Activated CD8-positive, alpha-beta T cell treated with anti-CD3 and anti-CD28 coated beads for 36 hours (primary cell): ENCODE measurements around the gene NKAIN2. TPM values are rescaled to one million over a fixed set of nuclear protein-coding genes. Genes with fewer than 3 reads are reported as not detected.

Source experiments
- ATAC-seq: fragments of 200-7000 bp; cut with Tn5 transposase; one replicate; pipeline ENCODE4 v1.10.0; 2021; ENCODE audit warnings: mild to moderate bottlenecking, moderate library complexity
- CTCF ChIA-PET: fragments of 350-600 bp; sonication (Branson Sonifier 250); formaldehyde crosslinking; loops from one replicate; lab custom pipeline; 2021; ENCODE audit warnings: antibody characterized with exemption; lab: Charles Lee
- POLR2A ChIA-PET: fragments of 350-600 bp; sonication (Branson Sonifier 250); formaldehyde crosslinking; loops from one replicate; lab custom pipeline; 2021; ENCODE audit warnings: antibody characterized with exemption; lab: Charles Lee
- DNase-seq: peaks from one replicate; pipeline ENCODE4 v3.0.0-alpha.2; 2020
- H3K27ac Mint-ChIP-seq: one replicate; pipeline ENCODE4 v1.8.0; 2021; ENCODE audit warnings: mild to moderate bottlenecking, mixed read lengths
- H3K27me3 Mint-ChIP-seq: one replicate; pipeline ENCODE4 v1.8.0; 2021; ENCODE audit warnings: mixed read lengths
- H3K36me3 Mint-ChIP-seq: one replicate; pipeline ENCODE4 v1.8.0; 2021; ENCODE audit warnings: low read depth, mixed read lengths
- H3K4me1 Mint-ChIP-seq: one replicate; pipeline ENCODE4 v1.8.0; 2021; ENCODE audit warnings: low read depth, mixed read lengths
- H3K4me3 Mint-ChIP-seq: one replicate; pipeline ENCODE4 v1.8.0; 2021; ENCODE audit warnings: mild to moderate bottlenecking, moderate library complexity, mixed read lengths
- H3K9me3 Mint-ChIP-seq: one replicate; pipeline ENCODE4 v1.8.0; 2021; ENCODE audit warnings: mixed read lengths
- CTCF ChIP-seq: fragments of 200-600 bp; IDR thresholded peaks from one replicate; pipeline ENCODE4 v1.8.0; 2022; ENCODE audit warnings: antibody characterized with exemption, mild to moderate bottlenecking
- intact Hi-C: fragments of 100-400 bp; cut with micrococcal nuclease; formaldehyde crosslinking; loops from one replicate; pipeline ENCODE4 v1.10.0; 2022
- total RNA-seq, 2 experiments: library from RNA; stranded (reverse); gene quantifications; one replicate each; pipeline ENCODE4 v1.2.3, GENCODE V29; 2021

The NKAIN2 gene
- total RNA-seq, 2 experiments from 2014 or later = not detected

- ChIA-PET CTCF (no interaction called here), POLR2A (no interaction called here)
These were observed 995.4 kb downstream of the NKAIN2 start for GRCh38 chr6:124798942-124799496.

DNA sequence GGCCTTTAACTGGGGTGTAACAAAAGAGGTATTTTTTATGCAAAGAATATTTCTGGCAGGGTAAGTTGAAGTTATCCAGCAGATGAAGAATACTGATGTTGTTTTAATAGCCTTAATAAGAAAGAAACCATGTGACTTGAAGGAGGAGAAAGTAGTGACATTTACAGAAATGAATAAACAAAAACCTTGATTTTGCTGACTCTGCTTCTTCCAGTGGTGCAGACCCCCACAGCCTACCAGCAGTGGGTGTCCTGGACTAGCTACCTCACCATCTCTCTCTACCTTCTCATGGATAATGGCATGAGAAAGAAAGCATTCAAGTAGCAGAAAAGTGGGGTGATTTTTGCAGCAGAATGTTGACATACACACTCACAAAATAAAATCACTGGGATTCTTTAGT is 996.0 kb downstream of the NKAIN2 start:
- no peak overlapping the region for H3K27ac Mint-ChIP-seq
- no peaks in the 10 kb centered on the region for H3K9me3 Mint-ChIP-seq
- ATAC-seq = no peak
- no peak overlapping the region for H3K4me3 Mint-ChIP-seq
- no peaks in the 10 kb centered on the region for H3K27me3 Mint-ChIP-seq
- DNase-seq = no peak
- TF ChIP-seq CTCF = no peak
- no peaks in the 10 kb centered on the region for H3K36me3 Mint-ChIP-seq
- ChIA-PET POLR2A (no interaction called here), CTCF (no interaction called here)
- intact Hi-C loops = no loop called here
- H3K4me1 Mint-ChIP-seq = no peaks in the 10 kb centered on the region

More at GRCh38 chr6:124798942-124799496, 995.4 kb downstream of the NKAIN2 start:
- DNase-seq = no peak
- H3K4me3 Mint-ChIP-seq = no peak overlapping the region
- H3K36me3 Mint-ChIP-seq = no peaks in the 10 kb centered on the region
- intact Hi-C loops = no loop called here
- no peak overlapping the region for H3K27ac Mint-ChIP-seq
- no peak for ATAC-seq
- no peaks in the 10 kb centered on the region for H3K4me1 Mint-ChIP-seq
- TF ChIP-seq CTCF = no peak
- no peaks in the 10 kb centered on the region for H3K27me3 Mint-ChIP-seq
- H3K9me3 Mint-ChIP-seq = no peaks in the 10 kb centered on the region

- no peak for TF ChIP-seq CTCF
- Mint-ChIP-seq H3K9me3 (no peaks in the 10 kb centered on the region), H3K4me3 (no peak overlapping the region), H3K4me1 (no peaks in the 10 kb centered on the region), H3K27ac (no peak overlapping the region), H3K27me3 (no peaks in the 10 kb centered on the region), H3K36me3 (no peaks in the 10 kb centered on the region)
- ATAC-seq = no peak
- POLR2A ChIA-PET = no interaction called here
- intact Hi-C loops = no loop called here
- DNase-seq = no peak
- CTCF ChIA-PET = no interaction called here
These were observed 996.6 kb downstream of the NKAIN2 start for GRCh38 chr6:124800222-124800621.

- ChIA-PET POLR2A (no interaction called here), CTCF (no interaction called here)
- Mint-ChIP-seq H3K27me3 (peaks cover 4% of the 10 kb centered on the region), H3K9me3 (peaks cover 5% of the 10 kb centered on the region), H3K27ac (no peak overlapping the region), H3K4me1 (no peaks in the 10 kb centered on the region), H3K36me3 (no peaks in the 10 kb centered on the region), H3K4me3 (no peak overlapping the region)
- DNase-seq = no peak
- intact Hi-C loops = no loop called here
- TF ChIP-seq CTCF = no peak
- no peak for ATAC-seq
These were observed 1008.4 kb downstream of the NKAIN2 start for GRCh38 chr6:124812067-124812466.

DNA sequence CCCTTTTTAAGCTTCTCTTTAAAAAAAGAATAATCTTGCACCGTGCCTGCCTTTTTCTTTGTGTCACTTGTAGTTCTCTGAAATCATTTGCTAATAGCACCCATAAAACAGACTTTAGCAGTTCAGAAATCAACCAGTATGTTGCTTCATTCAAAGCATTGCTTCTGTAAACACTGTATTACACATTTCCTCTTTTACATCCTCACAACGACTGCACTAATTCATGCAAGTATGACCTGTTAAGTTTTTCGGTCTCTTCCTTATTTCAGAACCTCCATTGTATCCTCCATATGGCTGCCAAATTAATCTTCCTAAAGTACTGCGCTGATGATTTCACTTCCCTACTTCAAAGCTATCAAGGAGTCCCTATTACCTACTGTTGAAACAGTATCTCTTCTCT is 1015.7 kb downstream of the NKAIN2 start:
- ATAC-seq (no peak), DNase-seq (no peak)
- Mint-ChIP-seq H3K27me3 (peaks cover 4% of the 10 kb centered on the region), H3K36me3 (no peaks in the 10 kb centered on the region), H3K4me3 (no peak overlapping the region), H3K9me3 (peaks cover 2% of the 10 kb centered on the region), H3K27ac (no peak overlapping the region), H3K4me1 (no peaks in the 10 kb centered on the region)
- CTCF ChIA-PET = no interaction called here
- TF ChIP-seq CTCF = no peak
- intact Hi-C loops = no loop called here
- POLR2A ChIA-PET = no interaction called here
